MCF 10A (cell line): ENCODE measurements around the gene TEC. TPM values are rescaled to one million over a fixed set of nuclear protein-coding genes. Genes with fewer than 3 reads are reported as not detected.

ENCODE experiments used
- BruUV-seq: library from RNA; stranded (reverse); fragments of 400-500 nt; replicated peaks from 2 replicates; lab custom pipeline; 2021; lab: Mats Ljungman, UMichigan
- CTCF ChIA-PET: fragments of 300-600 bp; sonication (Branson Sonifier 250); formaldehyde crosslinking; extraction: SDS; loops from one replicate; lab custom pipeline; 2021; ENCODE audit warnings: antibody characterized with exemption, inconsistent platforms; lab: Yijun Ruan, JAX
- POLR2A ChIA-PET: fragments of 300-600, 350-650 bp; sonication (Branson Sonifier 250); formaldehyde crosslinking; extraction: SDS; loops from one replicate; lab custom pipeline; 2020; ENCODE audit warnings: antibody characterized with exemption, inconsistent platforms; lab: Yijun Ruan, JAX
- DNase-seq: peaks from one replicate; pipeline ENCODE4 v3.0.0-alpha.2; 2018; ENCODE audit not compliant: unreplicated experiment
- H3K27ac Mint-ChIP-seq: one replicate; pipeline ENCODE4 v1.8.0; 2022; ENCODE audit warnings: mild to moderate bottlenecking, low read depth, mixed read lengths; ENCODE audit not compliant: unreplicated experiment
- H3K27me3 Mint-ChIP-seq: one replicate; pipeline ENCODE4 v1.8.0; 2022; ENCODE audit warnings: mixed read lengths; ENCODE audit not compliant: insufficient read depth, unreplicated experiment
- H3K36me3 Mint-ChIP-seq: one replicate; pipeline ENCODE4 v1.8.0; 2022; ENCODE audit warnings: mild to moderate bottlenecking, moderate library complexity, mixed read lengths; ENCODE audit not compliant: insufficient read depth, unreplicated experiment
- H3K4me1 Mint-ChIP-seq: one replicate; pipeline ENCODE4 v1.8.0; 2022; ENCODE audit warnings: mixed read lengths; ENCODE audit not compliant: insufficient read depth, unreplicated experiment
- H3K4me3 Mint-ChIP-seq: one replicate; pipeline ENCODE4 v1.8.0; 2022; ENCODE audit warnings: mild to moderate bottlenecking, moderate library complexity, mixed read lengths; ENCODE audit not compliant: unreplicated experiment
- H3K9me3 Mint-ChIP-seq: one replicate; pipeline ENCODE4 v1.8.0; 2022; ENCODE audit warnings: mixed read lengths; ENCODE audit not compliant: unreplicated experiment
- CTCF ChIP-seq: fragments of 200-600 bp; IDR thresholded peaks from one replicate; pipeline ENCODE4 v1.8.0; 2022; ENCODE audit warnings: antibody characterized with exemption, mild to moderate bottlenecking; ENCODE audit not compliant: unreplicated experiment
- intact Hi-C: fragments of 100-400 bp; cut with micrococcal nuclease; formaldehyde crosslinking; loops from 2 replicates; pipeline ENCODE4 v1.14.1; 2022
- total RNA-seq: library from RNA; stranded (reverse); gene quantifications from 2 replicates; pipeline ENCODE4 v1.2.3, GENCODE V29; 2022

TEC gene
- total RNA-seq, 1 experiment from 2014 or later: 1.1 TPM

- CTCF ChIA-PET: interaction anchor here (0.7 kb wide), 1 partner anchor 99 kb away, joined by 3 read pairs; no protein-coding TSS in a partner anchor
Measured at GRCh38 chr4:48175328-48175727, 94.3 kb downstream of the TEC start.

GRCh38 chr4:48173056-48173991, 96.3 kb downstream of the TEC start:
- peak overlapping the region; percentile 87 for H3K27ac Mint-ChIP-seq
- no peak overlapping the region for H3K4me3 Mint-ChIP-seq
- TF ChIP-seq CTCF: no peak
- peaks cover 10% of the 10 kb centered on the region for H3K9me3 Mint-ChIP-seq
- no peaks in the 10 kb centered on the region for H3K36me3 Mint-ChIP-seq
- ChIA-PET CTCF (interaction anchor here (0.6 to 2.1 kb wide), 4 partner anchors 46 to 1306 kb away, joined by 3 to 8 read pairs (median 4); no protein-coding TSS in a partner anchor), POLR2A (interaction anchor here (0.6 to 1.2 kb wide), 3 partner anchors 95 to 319 kb away, joined by 3 read pairs; no protein-coding TSS in a partner anchor)
- peak; percentile 79 for DNase-seq
- no TSS peak for BruUV-seq
- peaks cover 10% of the 10 kb centered on the region for H3K4me1 Mint-ChIP-seq
- H3K27me3 Mint-ChIP-seq: no peaks in the 10 kb centered on the region
- intact Hi-C loops: no loop called here

More at GRCh38 chr4:48175328-48175727, 94.3 kb downstream of the TEC start:
- H3K4me3 Mint-ChIP-seq: no peak overlapping the region
- no TSS peak for BruUV-seq
- no peaks in the 10 kb centered on the region for H3K27me3 Mint-ChIP-seq
- H3K9me3 Mint-ChIP-seq: peaks cover 10% of the 10 kb centered on the region
- no peak overlapping the region for H3K27ac Mint-ChIP-seq
- intact Hi-C loops: no loop called here
- H3K4me1 Mint-ChIP-seq: peaks cover 11% of the 10 kb centered on the region
- no peaks in the 10 kb centered on the region for H3K36me3 Mint-ChIP-seq
- no peak for TF ChIP-seq CTCF
- POLR2A ChIA-PET: no interaction called here
- DNase-seq: no peak

- no peak for TF ChIP-seq CTCF
- no TSS peak for BruUV-seq
- peaks cover 10% of the 10 kb centered on the region for H3K4me1 Mint-ChIP-seq
- no peak overlapping the region for H3K4me3 Mint-ChIP-seq
- POLR2A ChIA-PET: no interaction called here
- CTCF ChIA-PET: interaction anchor here (0.6 to 1.8 kb wide), 3 partner anchors 102 to 1305 kb away, joined by 3 to 5 read pairs (median 3); no protein-coding TSS in a partner anchor
- no peaks in the 10 kb centered on the region for H3K36me3 Mint-ChIP-seq
- intact Hi-C loops: no loop called here
- DNase-seq: no peak
- H3K27me3 Mint-ChIP-seq: no peaks in the 10 kb centered on the region
- peak overlapping the region; percentile 87 for H3K27ac Mint-ChIP-seq
- peaks cover 3% of the 10 kb centered on the region for H3K9me3 Mint-ChIP-seq
Measured at GRCh38 chr4:48172651-48173050, 97.0 kb downstream of the TEC start.

GRCh38 chr4:48169636-48170035, 100.0 kb downstream of the TEC start:
- Mint-ChIP-seq H3K36me3 (no peaks in the 10 kb centered on the region), H3K27ac (no peak overlapping the region), H3K27me3 (no peaks in the 10 kb centered on the region), H3K4me3 (no peak overlapping the region), H3K4me1 (peaks cover 10% of the 10 kb centered on the region), H3K9me3 (no peaks in the 10 kb centered on the region)
- intact Hi-C loops: no loop called here
- POLR2A ChIA-PET: no interaction called here
- DNase-seq: no peak
- no peak for TF ChIP-seq CTCF
- no TSS peak for BruUV-seq
- CTCF ChIA-PET: interaction anchor here (0.6 to 0.9 kb wide), 2 partner anchors 10 to 60 kb away, joined by 3 to 5 read pairs; no protein-coding TSS in a partner anchor
